ENCODE data around the gene FNBP1L.
"Not testable (repeated sequence)": the region's sequence is repeated elsewhere in the genome, so short reads cannot be mapped to it uniquely, and the experiment has no call there.

The FNBP1L gene

DNA sequence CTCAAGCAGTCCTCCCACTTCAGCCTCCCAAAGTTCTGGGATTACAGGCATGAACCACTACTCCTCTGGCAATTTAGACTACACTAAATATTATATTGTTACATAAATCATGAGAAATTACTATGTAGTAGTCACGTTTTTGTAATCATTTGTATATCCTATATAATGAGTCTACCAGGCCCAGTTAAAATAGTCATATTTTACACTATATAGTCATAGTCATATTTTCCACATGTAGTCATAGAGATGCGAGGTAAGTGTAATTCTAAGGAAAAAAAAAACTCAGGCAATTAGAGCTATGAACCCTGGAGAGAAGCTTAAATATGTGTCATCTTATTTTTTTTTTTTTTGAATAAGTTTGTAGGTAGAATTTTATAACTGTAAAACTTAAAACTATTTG lies 90.0 kb downstream of the FNBP1L start:
- no peak for FAIRE-seq

DNA sequence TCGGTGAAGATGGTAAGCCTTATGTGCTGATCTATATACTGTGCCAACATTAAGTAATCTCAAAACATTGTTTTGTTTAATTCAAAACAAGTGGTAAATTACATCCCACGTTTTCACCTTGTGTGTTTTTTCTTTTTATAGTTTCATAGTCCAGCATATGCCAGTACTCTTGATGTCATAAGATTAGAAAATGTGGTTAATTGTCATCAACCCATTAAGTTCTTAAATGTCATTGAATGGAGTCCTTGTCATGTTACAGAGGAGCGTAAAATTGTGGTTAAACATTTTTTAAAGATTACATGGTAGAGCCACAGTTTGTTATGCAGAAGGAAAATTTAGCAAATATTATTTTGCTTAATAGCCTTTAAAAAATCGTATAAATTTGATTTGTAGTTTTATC lies 93.1 kb downstream of the FNBP1L start:
- no peak for FAIRE-seq

DNA sequence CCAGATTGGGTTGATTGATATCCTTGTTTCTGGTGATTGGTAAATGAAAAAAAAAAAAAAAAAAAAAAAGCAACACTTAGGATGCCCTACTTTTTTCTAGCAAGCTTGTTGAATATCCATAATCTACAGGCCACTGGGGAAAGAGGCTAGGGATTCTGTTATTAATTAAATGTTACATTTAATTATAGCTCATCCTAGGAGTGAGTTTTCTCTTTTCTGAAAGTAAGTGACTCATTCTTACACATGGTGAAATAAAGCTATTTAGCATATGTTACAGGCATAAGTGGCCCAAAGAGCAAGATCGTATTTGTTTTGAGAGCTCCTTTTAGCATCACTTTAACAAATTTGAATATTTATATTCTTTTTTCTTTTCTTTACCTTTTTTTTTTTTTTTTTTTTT lies 94.5 kb downstream of the FNBP1L start:
- no peak for FAIRE-seq

DNA sequence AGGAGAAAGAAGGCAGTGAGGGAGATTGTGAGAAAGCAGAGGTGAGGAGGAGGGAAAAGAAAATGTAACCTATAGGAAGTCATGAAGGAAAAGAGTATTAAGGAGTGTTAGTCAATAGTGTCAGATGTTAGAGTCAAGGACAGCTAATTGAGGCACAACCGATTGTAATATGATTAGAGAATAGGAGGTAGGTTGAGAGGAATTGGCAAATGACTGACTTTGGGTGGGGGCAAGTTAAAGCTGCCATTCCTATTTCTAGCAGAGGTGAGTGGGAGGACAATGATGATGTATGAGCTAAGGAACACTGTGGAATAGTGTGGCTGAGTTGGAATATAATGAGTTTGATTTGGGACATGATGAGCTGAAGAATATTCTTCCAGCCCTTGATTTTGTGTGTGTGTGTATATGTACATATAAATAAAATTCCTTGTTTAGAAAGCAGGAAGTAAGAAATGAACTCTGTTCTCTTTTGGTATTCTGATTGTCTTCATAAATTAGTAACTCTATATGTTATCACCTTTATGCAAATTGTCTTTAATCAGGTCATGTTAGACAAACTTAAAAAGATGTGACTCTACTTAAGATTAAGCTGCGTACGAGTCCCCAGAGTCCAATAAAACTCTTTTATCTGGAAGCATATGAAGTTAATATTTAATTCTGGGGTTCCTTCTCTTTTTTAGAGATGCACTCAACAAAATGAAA lies 98.4 kb downstream of the FNBP1L start:
- no peak for FAIRE-seq

DNA sequence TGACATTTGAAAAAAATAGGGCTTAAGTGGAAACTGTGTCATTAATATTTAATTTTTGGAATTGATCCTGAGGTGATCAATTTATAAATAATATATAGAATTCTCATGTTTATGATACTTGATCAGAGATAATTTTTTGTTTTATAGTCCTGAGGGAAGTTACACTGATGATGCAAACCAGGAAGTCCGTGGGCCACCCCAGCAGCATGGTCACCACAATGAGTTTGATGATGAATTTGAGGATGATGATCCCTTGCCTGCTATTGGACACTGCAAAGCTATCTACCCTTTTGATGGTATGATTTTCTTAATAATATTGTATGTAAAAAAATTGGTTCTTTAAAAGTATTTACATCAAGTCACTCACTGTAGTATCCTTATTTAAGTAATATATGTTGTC lies 101.2 kb downstream of the FNBP1L start:
- FAIRE-seq, result no peak

DNA sequence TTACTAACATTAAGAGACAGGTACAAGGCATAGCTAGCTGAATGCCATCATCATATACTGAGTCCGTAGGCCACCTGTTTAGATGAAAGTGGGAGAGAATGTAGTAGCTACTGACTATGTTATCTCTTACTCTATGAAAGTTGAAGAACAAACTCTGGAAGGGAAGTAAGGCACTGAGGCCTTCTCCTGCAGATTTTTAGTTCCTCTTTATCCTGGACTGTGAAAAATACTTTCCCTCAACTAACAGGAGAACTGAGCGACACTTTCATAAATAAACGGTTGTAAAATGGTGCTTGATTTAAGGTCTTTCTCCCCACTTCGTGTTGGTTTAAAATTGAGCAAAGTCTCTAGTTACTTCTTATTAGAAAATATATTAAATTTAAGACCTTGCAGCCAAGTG lies 101.9 kb downstream of the FNBP1L start:
- FAIRE-seq, result no peak

DNA sequence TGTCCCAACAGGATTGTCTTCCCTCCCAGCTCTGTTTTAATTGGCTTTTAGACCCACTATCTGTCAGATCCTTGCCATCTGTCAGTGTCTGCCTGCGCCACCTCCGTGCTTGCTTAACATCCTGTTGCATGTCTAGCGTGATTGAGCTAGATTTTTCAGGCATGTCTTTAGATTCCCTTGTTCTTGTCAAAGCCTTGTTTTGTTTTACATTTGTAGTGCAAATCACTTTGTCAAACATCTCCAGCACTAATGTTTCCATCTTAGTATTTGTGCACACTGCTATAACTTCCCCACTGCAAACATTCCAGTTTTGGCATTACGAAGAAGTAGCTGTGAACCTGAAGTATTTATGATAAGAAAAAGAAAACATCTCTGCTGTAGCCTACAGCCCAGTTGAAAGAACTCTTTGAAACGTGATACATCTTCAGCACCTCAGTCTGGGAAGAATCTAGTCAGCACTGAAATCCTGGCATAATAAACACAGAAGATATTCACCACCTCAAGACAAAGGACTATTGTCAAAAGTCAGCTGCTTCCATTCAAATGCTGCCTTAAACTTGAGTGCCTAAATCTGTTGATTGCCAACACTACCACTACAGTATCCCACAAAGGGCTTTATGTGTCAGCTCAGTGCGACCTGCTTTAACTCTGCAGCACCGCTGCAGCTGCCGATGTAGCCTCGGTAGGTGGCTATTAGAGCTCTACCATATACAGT lies 105.0 kb downstream of the FNBP1L start:
- FAIRE-seq, result no peak

DNA sequence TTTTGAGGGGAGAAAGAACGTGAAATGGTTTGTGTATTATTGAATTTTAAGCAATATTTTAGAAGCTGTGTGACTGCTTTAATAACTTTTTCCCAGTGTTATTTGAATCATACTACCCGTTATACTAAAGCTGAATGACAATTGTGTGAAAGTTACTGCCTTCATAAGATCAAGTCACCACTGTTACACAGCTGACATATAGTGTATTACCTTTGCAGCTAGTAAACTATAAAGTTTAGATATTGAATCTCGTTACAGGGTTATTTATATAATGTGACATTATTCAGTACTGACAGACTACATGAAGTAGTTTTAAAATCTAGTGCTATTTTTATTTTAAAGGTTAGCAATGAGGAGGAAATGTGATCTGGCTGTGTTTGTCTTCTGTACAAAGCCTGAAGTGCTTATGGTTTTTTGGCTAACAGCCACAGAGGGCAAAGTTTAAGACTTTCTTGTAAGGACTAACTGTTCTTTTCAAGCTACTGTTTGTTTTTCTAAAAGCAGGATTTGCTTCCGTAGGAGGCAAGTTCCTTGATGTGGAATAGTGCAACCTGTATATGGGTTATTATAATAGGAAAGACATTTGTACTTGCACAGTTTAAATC lies 106.1 kb downstream of the FNBP1L start:
- FAIRE-seq, result not testable (repeated sequence)

DNA sequence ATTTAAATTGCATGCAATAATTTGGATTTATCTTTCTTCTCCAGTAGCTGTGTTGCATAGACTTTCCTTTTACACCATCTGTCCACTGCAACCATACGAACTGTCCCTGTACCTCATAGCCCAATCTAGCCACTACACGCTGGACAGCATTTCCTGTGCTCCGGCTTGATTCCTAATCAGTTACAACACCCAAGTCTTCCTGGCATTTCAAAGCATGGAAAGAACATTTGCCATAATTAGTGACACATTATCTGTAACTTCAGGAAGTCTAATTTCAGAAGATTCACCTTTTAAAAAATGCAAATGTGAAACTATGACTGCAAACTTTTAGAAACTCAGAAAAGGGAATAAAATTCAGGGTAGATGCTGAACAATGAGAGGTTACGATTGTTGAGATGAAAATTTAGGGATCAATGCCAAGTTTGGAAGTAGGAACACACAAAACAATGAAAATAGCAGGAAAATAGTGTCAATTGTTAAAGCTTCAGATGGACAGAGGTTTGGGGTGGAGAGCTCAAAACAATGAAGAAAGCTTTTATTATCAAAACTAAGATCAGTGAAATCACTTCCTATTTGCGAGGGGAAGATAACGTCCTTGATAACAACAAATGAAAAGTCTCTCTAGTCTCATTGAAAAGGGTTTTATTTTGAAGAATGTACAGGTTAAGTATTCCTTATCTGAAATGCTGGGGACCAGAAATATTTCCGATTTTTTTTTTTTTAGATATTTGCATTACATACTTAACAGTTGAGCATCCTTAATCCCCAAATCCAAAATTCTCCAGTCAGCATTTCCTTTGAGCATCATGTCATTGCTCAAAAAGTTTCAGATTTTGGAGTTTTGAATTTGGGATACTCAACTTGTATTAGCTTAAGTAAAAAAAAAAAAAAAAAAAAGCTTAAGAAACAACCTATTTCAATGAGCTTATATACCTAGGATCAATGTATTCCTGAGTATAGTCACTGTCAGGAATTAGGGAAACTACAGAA lies 107.3 kb downstream of the FNBP1L start:
- FAIRE-seq, result no peak

DNA sequence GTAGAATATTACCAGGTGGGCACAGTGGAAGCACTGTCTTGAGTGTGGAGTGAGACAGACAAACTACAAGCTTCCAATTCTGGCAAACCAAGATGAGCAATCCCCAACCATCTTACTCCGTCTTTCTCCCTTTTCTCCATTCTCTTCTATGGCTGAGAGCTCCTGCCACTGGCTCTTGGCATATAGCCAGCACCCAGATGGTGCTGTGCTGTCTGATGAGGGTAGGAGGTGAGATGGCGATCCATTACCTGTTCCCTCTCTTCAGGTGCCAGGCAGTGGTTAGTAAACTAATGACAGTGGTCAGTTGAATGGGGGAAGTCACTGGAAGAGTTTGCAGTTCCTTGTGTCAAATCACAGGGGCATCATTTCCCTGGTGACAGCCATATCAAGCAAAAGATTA lies 108.4 kb downstream of the FNBP1L start:
- FAIRE-seq, result no peak

DNA sequence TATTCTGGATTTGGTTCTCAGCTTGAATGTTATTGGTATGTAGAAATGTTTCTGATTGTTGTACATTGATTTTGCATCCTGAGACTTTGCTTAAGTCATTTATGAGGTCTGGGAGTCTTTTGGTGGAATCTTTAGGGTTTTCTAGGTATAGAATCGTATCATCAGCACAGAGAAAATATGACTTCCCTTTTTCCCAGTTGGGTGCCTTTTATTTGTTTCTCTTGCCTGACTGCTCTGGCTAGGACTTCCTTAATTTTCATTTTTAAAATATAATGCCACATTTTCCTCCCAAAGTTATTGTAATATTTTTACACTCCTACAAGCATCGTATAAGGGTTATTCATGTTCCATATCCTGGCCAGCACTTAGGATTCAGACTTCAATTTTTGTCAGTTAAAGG lies 111.1 kb downstream of the FNBP1L start:
- no peak for FAIRE-seq

DNA sequence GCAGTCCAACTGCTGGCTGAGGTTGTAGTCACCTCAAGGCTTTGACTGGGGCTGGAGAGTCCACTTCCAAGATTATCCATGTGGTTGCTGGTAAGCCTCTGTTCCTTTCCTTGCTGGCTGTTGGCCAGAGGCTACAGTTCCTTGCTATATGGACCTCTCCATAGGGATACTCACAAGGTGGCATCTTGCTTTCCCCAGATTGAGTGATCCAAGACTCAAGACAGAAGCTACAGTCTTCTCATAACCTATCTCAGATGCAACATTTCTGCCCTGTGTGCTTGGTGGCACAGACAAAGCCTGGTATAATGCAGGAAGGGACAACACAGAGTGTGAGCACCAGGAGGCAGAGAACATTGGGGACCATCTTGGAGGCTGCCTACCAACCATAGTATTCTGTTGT lies 111.8 kb downstream of the FNBP1L start:
- FAIRE-seq, result no peak

DNA sequence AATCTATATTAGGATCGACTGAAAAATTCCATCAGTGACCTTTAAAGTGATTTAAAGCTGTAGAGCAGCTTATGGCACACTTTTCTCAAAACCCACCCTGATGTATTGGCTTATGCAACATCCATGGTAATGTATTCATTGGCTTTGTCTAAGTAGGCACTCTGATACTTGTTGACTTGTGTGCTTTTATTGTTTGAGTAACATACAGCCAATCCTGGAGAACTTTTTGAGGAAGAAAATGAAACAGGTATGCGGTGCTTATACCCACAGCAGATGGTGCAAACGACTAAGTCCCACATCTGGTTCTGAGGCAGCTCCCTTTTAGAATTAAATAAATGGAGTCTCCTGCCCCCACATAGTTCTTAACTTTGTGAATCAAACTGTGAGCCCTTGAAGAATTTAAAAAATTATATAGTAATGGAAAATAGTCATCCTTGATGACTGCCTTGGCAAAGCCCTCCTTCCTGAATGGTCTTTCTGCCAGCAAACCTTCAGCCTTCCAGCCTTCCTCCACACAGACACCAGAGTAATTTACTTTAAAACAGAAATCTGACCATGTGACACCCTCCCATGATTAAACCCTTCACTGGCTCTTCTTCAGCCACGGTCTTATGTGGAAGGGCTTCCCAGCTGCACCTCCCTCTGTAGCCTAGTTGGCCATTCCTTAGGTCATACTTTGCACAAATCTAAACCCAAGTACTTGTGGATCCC lies 117.7 kb downstream of the FNBP1L start:
- no peak for FAIRE-seq

DNA sequence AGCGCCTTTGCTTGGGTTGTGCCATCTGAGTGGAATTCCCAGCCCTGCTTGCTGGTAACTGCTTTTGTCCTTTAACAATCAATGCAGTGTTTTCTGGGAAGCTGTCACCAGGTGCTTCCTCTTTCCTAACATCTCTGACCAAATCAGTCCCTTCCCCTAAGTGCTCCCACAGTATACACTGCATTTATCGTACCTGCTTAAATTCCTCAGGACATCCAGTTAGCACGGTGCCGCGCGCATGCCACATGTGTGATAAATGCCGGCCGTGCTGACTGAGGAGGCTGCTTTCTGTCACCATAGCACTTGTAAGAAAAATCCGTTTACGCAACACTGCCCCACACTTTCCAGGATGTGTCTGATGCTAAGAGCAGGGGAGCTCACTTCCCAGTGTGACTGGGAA lies 118.3 kb downstream of the FNBP1L start:
- FAIRE-seq, result no peak

DNA sequence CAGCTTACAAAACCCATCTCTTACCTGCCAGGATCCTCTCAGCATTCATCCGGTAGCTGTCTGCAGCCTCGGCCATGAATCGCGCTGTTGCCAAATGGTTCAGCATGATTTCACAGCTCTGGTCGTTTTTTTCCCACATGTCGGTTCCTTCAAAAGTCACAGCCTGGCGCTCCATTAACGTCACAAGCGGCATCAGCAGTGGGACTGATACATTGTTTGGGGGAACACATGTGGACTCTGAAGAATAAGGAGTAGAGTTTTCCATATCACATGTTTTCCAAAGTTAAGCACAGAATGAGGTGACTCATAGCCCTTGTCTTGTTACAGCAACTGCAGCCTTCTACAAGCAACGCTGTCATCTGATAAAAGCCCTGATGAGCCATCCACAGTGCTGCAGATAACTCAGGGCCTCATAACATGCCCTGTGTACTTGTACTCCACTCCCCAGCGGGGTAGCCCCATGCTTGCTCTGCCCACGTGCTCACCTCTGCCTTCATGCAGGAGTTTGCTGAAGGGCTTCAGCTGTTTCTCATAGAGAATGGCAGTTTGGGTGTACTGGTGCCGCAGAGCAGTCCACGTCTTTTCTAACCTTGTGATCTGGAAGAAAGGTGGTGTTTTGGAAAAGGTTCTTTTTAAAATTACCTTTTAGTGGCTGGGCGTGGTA lies 119.5 kb downstream of the FNBP1L start:
- no peak for FAIRE-seq

DNA sequence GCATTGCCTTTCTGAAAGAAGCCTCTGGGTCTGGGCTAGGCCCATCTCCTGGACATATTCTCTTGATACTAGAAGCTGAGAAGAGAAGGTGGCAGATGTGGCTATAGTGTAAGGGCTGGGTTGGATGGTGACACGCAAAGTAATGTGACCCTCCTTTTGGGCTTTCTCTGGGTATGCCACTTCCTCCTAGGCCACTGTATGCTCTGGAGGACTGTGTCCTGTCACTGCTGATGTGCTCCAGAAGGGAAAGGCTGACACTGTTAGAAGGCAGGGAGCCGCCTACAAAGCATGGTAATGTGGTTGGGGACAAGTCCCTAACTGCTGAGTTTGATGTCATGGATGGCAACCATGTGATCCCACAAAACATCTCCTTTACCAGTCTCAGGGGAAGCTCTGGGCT lies 121.6 kb downstream of the FNBP1L start:
- no peak for FAIRE-seq

DNA sequence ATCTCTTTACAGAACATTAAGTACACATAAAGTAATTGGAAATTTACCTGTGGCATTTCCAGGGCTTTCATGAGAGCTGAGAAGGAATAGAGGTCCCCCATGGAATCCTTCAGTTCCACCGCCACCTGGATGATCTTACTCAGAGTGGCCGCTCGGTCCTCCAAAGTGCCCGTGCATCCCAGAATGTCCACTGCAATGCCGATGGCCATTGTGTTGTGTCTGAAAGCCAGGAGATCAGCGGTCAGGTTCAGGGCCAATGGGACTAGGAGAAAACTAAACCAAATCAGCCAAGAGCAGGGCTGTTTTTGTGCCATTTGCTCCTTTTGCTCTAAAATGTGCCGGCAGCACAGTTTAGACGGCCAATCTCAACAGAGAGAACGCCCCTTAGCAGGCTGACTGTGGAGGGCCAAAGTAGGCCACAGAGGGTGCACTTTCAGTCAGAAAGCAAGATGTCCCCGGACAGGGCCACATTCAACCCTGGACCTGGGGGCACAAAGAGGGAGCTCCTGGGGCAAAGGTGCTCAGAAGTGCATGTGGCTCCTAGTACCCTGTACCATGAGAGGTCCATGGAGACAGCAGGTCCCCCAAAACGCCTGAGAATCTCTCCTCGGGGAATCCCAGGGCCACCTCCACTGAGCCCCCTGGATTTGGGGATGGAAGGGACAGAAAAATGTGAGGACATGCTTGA lies 123.8 kb downstream of the FNBP1L start:
- no peak for FAIRE-seq

DNA sequence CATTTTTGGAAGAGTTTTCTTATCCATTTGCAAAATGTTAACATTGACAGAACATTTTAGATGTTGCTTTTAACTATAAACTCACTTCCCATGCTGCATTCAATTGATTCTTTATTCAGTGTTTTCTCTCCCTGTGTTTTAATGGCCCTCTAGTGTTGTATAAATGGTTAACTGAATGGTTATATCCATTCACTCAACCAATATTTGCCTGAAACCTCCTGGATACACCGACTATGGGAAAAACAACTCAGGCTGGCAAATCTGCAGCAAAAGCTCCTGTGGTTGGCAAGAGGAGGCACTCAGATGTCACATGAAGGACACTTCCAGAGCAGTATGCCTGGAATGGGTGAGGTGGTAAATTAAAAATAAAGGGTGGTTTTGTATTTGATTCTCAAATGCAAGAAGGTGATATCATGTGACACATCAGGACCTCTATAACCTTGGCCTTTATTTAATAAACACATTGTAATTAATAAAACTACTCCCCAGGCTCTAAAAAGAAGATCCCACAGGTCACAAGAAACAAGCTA lies 126.1 kb downstream of the FNBP1L start:
- no peak for FAIRE-seq

DNA sequence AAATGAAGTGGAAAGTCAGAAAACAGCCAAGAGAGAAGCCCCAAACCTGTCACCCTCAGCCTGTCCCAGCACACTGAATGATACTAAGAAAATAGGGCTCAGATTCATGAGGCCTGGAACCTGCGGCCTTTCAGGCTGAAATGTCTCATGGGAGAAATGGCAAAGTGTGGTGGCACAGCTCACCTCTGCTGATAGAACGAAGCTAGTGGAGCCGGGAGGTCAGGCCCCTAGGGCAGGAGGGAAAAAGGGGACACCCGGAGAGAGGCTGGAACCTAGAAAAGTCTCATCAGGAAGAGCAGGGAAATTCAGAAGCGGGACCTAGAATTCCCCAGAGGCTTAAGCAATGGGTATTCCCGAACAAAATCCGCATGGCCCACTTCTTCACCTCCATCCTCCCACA lies 126.6 kb downstream of the FNBP1L start:
- FAIRE-seq, result no peak

DNA sequence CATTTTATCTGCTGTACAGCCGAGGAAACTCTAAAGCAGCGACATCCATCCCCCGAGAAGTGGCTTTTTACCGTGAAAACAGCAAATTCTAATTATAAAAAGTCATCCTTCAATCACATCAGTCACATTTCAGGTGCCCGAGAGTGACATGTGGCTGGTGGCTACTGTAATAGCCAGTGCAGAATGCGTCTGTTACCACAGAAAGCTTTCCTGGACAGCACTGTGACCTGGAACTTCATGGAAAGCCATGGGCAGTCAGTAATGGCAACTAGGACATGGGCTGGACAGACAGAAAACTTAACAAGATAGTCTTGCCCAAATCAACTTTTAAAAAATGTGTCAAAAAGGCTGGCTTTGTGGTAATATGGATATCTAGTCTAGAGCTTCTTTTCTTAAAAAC lies 127.1 kb downstream of the FNBP1L start:
- FAIRE-seq, result no peak
